Sigmoid colon (tissue), 7 donors: ENCODE data around the gene PRMT3. TPM values are rescaled to one million over a fixed set of nuclear protein-coding genes. Genes with fewer than 3 reads are reported as not detected.

ENCODE experiments used
- DNase-seq: peaks from one replicate; pipeline ENCODE4 v3.0.0-alpha.2; 2019
- H3K27ac ChIP-seq, 4 donors: fragments of 200-600 bp; sonication (generic); one replicate each; pipeline ENCODE4 v1.5.1; 2016 to 2019; ENCODE audit warnings: mild to moderate bottlenecking in 1 of 4
- H3K27me3 ChIP-seq, 3 donors: fragments of 200-600 bp; sonication (generic); one replicate each; pipeline ENCODE4 v1.5.1; 2019; ENCODE audit warnings: mild to moderate bottlenecking in 1 of 3
- H3K36me3 ChIP-seq, 4 donors: fragments of 200-600 bp; sonication (generic); one replicate each; pipeline ENCODE4 v1.5.1; 2016 to 2019
- H3K4me1 ChIP-seq, 4 donors: fragments of 200-600 bp; sonication (generic); one replicate each; pipeline ENCODE4 v1.5.1; 2017 to 2019
- H3K4me3 ChIP-seq, 4 donors: fragments of 200-600 bp; sonication (generic); one replicate each; pipeline ENCODE4 v1.5.1; 2017 to 2019; ENCODE audit warnings: mild to moderate bottlenecking in 2 of 4, moderate library complexity in 1 of 4
- H3K9me3 ChIP-seq, 4 donors: fragments of 200-600 bp in 3 of 4; sonication (generic) in 3 of 4; one replicate each; pipeline versions ENCODE4 v1.5.1 to v1.6.1; 2013 to 2019
- CTCF ChIP-seq, 4 experiments: fragments of 450-650 bp in 3 of 4; fragments of 200-600 bp in 1 of 4; IDR thresholded peaks; one replicate each; pipeline ENCODE4 v1.5.1; 2016 to 2019; ENCODE audit warnings: antibody characterized with exemption in 4 of 4, mild to moderate bottlenecking in 3 of 4, moderate library complexity in 2 of 4
- EP300 ChIP-seq, 4 donors: sonication (generic); formaldehyde crosslinking; IDR thresholded peaks; one replicate each; pipeline ENCODE4 v1.6.1; 2017; ENCODE audit warnings: antibody characterized with exemption in 4 of 4
- POLR2A ChIP-seq, 2 donors: fragments of 450-650 bp; IDR thresholded peaks; one replicate each; pipeline ENCODE4 v1.6.1; 2016; ENCODE audit warnings: antibody characterized with exemption in 2 of 2, mild to moderate bottlenecking in 2 of 2, moderate library complexity in 2 of 2
- POLR2AphosphoS5 ChIP-seq, 4 donors: sonication (generic); formaldehyde crosslinking; IDR thresholded peaks; one replicate each; pipeline ENCODE4 v1.6.1; 2017; ENCODE audit warnings: antibody characterized with exemption in 4 of 4
- WGBS, 2 donors: extraction: QIAGEN DNeasy Blood & Tissue Kit; methylation state at CpG; one replicate each; pipeline ENCODE4 v1.1.7; 2013; 5-methylcytosine and 5-hydroxymethylcytosine counted together
- intact Hi-C: fragments of 100-400 bp; cut with DNase I; formaldehyde crosslinking; loops from one replicate; pipeline ENCODE4 v1.15.1; 2023
- polyA plus RNA-seq, 3 donors: library from polyadenylated mRNA; stranded (reverse); fragments of 200-250 nt; gene quantifications; one replicate each; pipeline ENCODE4 v1.2.3, GENCODE V29; 2013
- total RNA-seq, 4 donors: library from RNA; depleted of rRNA; stranded (reverse); fragments of >200 nt; gene quantifications; one replicate each; pipeline ENCODE4 v1.1.0, GENCODE V29; 2016
- donor health status: healthy with polysubstance abuse.
- donor health status: Bipolar disorder and iron deficiency.
- donor health status: healthy.

The PRMT3 gene
- total and polyA plus RNA-seq, 7 donors: 4.9 to 18.4 (median 15.3) TPM

GRCh38 chr11:20511982-20512381 lies 124.5 kb downstream of the PRMT3 start:
- TF ChIP-seq POLR2AphosphoS5 (IDR thresholded peaks at IDR 0.05): no peak
- TF ChIP-seq EP300 (IDR thresholded peaks at IDR 0.05): no peak
- TF ChIP-seq POLR2A (IDR thresholded peaks at IDR 0.05): no peak
- no peak for TF ChIP-seq CTCF (IDR thresholded peaks at IDR 0.05)
- Histone ChIP-seq H3K27ac (no peak overlapping the region), H3K27me3 (no peaks in the 10 kb centered on the region), H3K9me3 (no peaks in the 10 kb centered on the region), H3K4me1 (no peaks in the 10 kb centered on the region), H3K36me3 (peaks cover 0 to 7% (median 0%) of the 10 kb centered on the region in 4 donors), H3K4me3 (no peak overlapping the region)
- intact Hi-C loops: no loop called here
- DNase-seq: no peak
- 79 to 82% methylated on average over 5 of the region's 5 CpGs for WGBS, 2 donors

GRCh38 chr11:20512869-20513268 lies 125.4 kb downstream of the PRMT3 start:
- Histone ChIP-seq H3K36me3 (peaks cover 0 to 5% (median 0%) of the 10 kb centered on the region in 4 donors), H3K4me3 (no peak overlapping the region), H3K9me3 (no peaks in the 10 kb centered on the region), H3K27me3 (no peaks in the 10 kb centered on the region), H3K4me1 (no peaks in the 10 kb centered on the region), H3K27ac (no peak overlapping the region)
- no peak for TF ChIP-seq POLR2AphosphoS5 (IDR thresholded peaks at IDR 0.05)
- no peak for TF ChIP-seq POLR2A (IDR thresholded peaks at IDR 0.05)
- TF ChIP-seq EP300 (IDR thresholded peaks at IDR 0.05): no peak
- TF ChIP-seq CTCF (IDR thresholded peaks at IDR 0.05): no peak
- intact Hi-C loops: no loop called here
- DNase-seq: no peak
- WGBS, 2 donors: 87 to 91% methylated on average over 4 of the region's 4 CpGs

- Histone ChIP-seq H3K4me3 (no peak overlapping the region), H3K27me3 (no peaks in the 10 kb centered on the region), H3K27ac (no peak overlapping the region), H3K36me3 (no peaks in the 10 kb centered on the region), H3K4me1 (no peaks in the 10 kb centered on the region), H3K9me3 (no peaks in the 10 kb centered on the region)
- intact Hi-C loops: no loop called here
- TF ChIP-seq CTCF (IDR thresholded peaks at IDR 0.05) (no peak), POLR2A (IDR thresholded peaks at IDR 0.05) (no peak), POLR2AphosphoS5 (IDR thresholded peaks at IDR 0.05) (no peak), EP300 (IDR thresholded peaks at IDR 0.05) (no peak)
- WGBS, 2 donors: 92 to 93% methylated on average over 7 of the region's 7 CpGs
- DNase-seq: no peak
These were observed 130.9 kb downstream of the PRMT3 start for GRCh38 chr11:20518323-20518834.

- no peaks in the 10 kb centered on the region for H3K4me1 ChIP-seq
- H3K27ac ChIP-seq: no peak overlapping the region
- H3K36me3 ChIP-seq: no peaks in the 10 kb centered on the region
- DNase-seq: no peak
- intact Hi-C loops: no loop called here
- no peaks in the 10 kb centered on the region for H3K9me3 ChIP-seq
- H3K4me3 ChIP-seq: no peak overlapping the region
- H3K27me3 ChIP-seq: no peaks in the 10 kb centered on the region
- WGBS, 2 donors: 29 to 38% methylated on average over 1 of the region's 1 CpG
- TF ChIP-seq POLR2A (IDR thresholded peaks at IDR 0.05): no peak
- TF ChIP-seq EP300 (IDR thresholded peaks at IDR 0.05): no peak
- TF ChIP-seq CTCF (IDR thresholded peaks at IDR 0.05): no peak
- no peak for TF ChIP-seq POLR2AphosphoS5 (IDR thresholded peaks at IDR 0.05)
These were observed 135.0 kb downstream of the PRMT3 start for GRCh38 chr11:20522536-20522935.

GRCh38 chr11:20529757-20530156 lies 142.2 kb downstream of the PRMT3 start:
- Histone ChIP-seq H3K4me1 (no peaks in the 10 kb centered on the region), H3K27ac (no peak overlapping the region), H3K27me3 (no peaks in the 10 kb centered on the region), H3K36me3 (no peaks in the 10 kb centered on the region), H3K9me3 (no peaks in the 10 kb centered on the region), H3K4me3 (no peak overlapping the region)
- WGBS, 2 donors: 76 to 85% methylated on average over 5 of the region's 5 CpGs
- intact Hi-C loops: no loop called here
- DNase-seq: no peak
- TF ChIP-seq EP300 (IDR thresholded peaks at IDR 0.05) (no peak), POLR2AphosphoS5 (IDR thresholded peaks at IDR 0.05) (no peak), POLR2A (IDR thresholded peaks at IDR 0.05) (no peak), CTCF (IDR thresholded peaks at IDR 0.05) (no peak)
